ENCODE results near the gene MLC1.

- TF ChIP-seq POLR2A (IDR thresholded peaks at IDR 0.05) (no peak), CTCF (IDR thresholded peaks at IDR 0.05) (no peak)
Observed at GRCh38 chr22:50018608-50019285, 66.5 kb downstream of the MLC1 start.
